Endothelial cell of umbilical vein (primary cell): ENCODE results near the gene ARHGEF16. TPM values are rescaled to one million over a fixed set of nuclear protein-coding genes. Genes with fewer than 3 reads are reported as not detected.

Experiments
- BruUV-seq: library from RNA; stranded (reverse); fragments of 400-500 nt; replicated peaks from 2 replicates; lab custom pipeline; 2021; lab: Mats Ljungman, UMichigan
- CTCF ChIA-PET: fragments of 300-600, 350-600 bp; sonication (Branson Sonifier 250); formaldehyde crosslinking; loops from one replicate; lab custom pipeline; 2021; ENCODE audit warnings: antibody characterized with exemption, inconsistent platforms; lab: Charles Lee
- POLR2A ChIA-PET: fragments of 300-600, 350-600 bp; sonication (Branson Sonifier 250); formaldehyde crosslinking; loops from one replicate; lab custom pipeline; 2021; ENCODE audit warnings: antibody characterized with exemption, inconsistent platforms; lab: Charles Lee
- DNase-seq: peaks from one replicate; pipeline ENCODE4 v3.0.0-alpha.2; 2011; ENCODE audit warnings: low read depth, low spot score
- FAIRE-seq: peaks from 2 replicates; lab custom pipeline; 2011; peaks lifted over from hg19 to GRCh38; lab: Jason Lieb, UNC
- H2AFZ ChIP-seq: 2 replicates; pipeline ENCODE4 v1.6.0; 2012; ENCODE audit warnings: low read depth, low read length, control low read depth, inconsistent platforms
- H3K27ac ChIP-seq: 2 replicates; pipeline ENCODE4 v1.5.1; 2011; ENCODE audit warnings: low read depth, mild to moderate bottlenecking, control low read depth, low read length, moderate library complexity; ENCODE audit not compliant: insufficient read depth
- H3K27me3 ChIP-seq, 2 experiments: 2 replicates each; pipeline versions ENCODE4 v1.6.0 to v1.6.1; 2011; ENCODE audit warnings: low read length in 2 of 2, mixed read lengths in 1 of 2; ENCODE audit not compliant: control insufficient read depth in 2 of 2, insufficient read depth in 2 of 2
- H3K36me3 ChIP-seq, 2 experiments: 2 replicates in 1 of 2; 3 replicates in 1 of 2; pipeline ENCODE4 v1.5.1; 2011; ENCODE audit warnings: low read length in 2 of 2, mild to moderate bottlenecking in 1 of 2, moderate library complexity in 1 of 2; ENCODE audit not compliant: control insufficient read depth in 2 of 2, insufficient read depth in 2 of 2; ENCODE audit errors: extremely low read depth in 1 of 2
- H3K4me1 ChIP-seq: 3 replicates; pipeline ENCODE4 v1.5.1; 2011; ENCODE audit warnings: mild to moderate bottlenecking, low read length; ENCODE audit not compliant: control insufficient read depth, insufficient read depth; ENCODE audit errors: extremely low read depth
- H3K4me2 ChIP-seq: 2 replicates; pipeline ENCODE4 v1.6.1; 2011; ENCODE audit warnings: low read length, control low read depth, mixed read lengths; ENCODE audit not compliant: insufficient read depth
- H3K4me3 ChIP-seq, 3 experiments: fragments of 200-600 bp in 1 of 3; sonication (generic), shearing (Covaris generic) in 1 of 3; replicated peaks in 1 of 3; 2 replicates each; pipeline ENCODE4 v1.5.1; 2011 to 2016; ENCODE audit warnings: control low read depth in 3 of 3, low read length in 3 of 3, mild to moderate bottlenecking in 2 of 3, inconsistent platforms in 1 of 3, low read depth in 1 of 3, moderate library complexity in 1 of 3; ENCODE audit not compliant: insufficient read depth in 1 of 3
- H3K79me2 ChIP-seq: 2 replicates; pipeline ENCODE4 v1.6.0; 2012; ENCODE audit warnings: low read length, inconsistent platforms; ENCODE audit not compliant: control insufficient read depth, insufficient read depth
- H3K9ac ChIP-seq: replicated peaks from 2 replicates; pipeline ENCODE3; 2011; ENCODE audit warnings: low read length, control low read depth; ENCODE audit not compliant: insufficient read depth; ENCODE audit errors: extremely low read depth
- H3K9me1 ChIP-seq: replicated peaks from 3 replicates; pipeline ENCODE4 v1.6.0; 2011; ENCODE audit warnings: mild to moderate bottlenecking, low read length; ENCODE audit not compliant: control insufficient read depth, insufficient read depth; ENCODE audit errors: extremely low read depth
- H3K9me3 ChIP-seq: replicated peaks from 2 replicates; pipeline ENCODE4 v1.5.1; 2012; ENCODE audit warnings: low read length, inconsistent platforms; ENCODE audit not compliant: control insufficient read depth, insufficient read depth
- H4K20me1 ChIP-seq: replicated peaks from 2 replicates; pipeline ENCODE3; 2011; ENCODE audit warnings: mild to moderate bottlenecking, low read length; ENCODE audit not compliant: control insufficient read depth, insufficient read depth; ENCODE audit errors: extremely low read depth
- EZH2 ChIP-seq: IDR thresholded peaks from 2 replicates; pipeline ENCODE4 v1.6.1; 2012; ENCODE audit warnings: borderline replicate concordance, low read depth, mild to moderate bottlenecking, moderate library complexity, low read length, inconsistent platforms; ENCODE audit not compliant: severe bottlenecking
- FOS ChIP-seq: IDR thresholded peaks from 2 replicates; pipeline ENCODE4 v1.6.1; 2011; ENCODE audit warnings: mild to moderate bottlenecking, low read length, moderate library complexity, borderline replicate concordance; ENCODE audit not compliant: insufficient read depth
- GATA2 ChIP-seq: IDR thresholded peaks from 2 replicates; pipeline ENCODE4 v1.7.0; 2011; ENCODE audit warnings: low read depth, mild to moderate bottlenecking, moderate library complexity, mixed read lengths, low read length; ENCODE audit not compliant: insufficient read length, insufficient read depth
- JUN ChIP-seq: IDR thresholded peaks from 2 replicates; pipeline ENCODE4 v1.6.1; 2011; ENCODE audit warnings: borderline replicate concordance, low read depth; ENCODE audit not compliant: insufficient read length, insufficient read depth
- MYC ChIP-seq: IDR thresholded peaks from one replicate; pipeline ENCODE4 v1.6.1; 2011; ENCODE audit warnings: mild to moderate bottlenecking, low read depth, low read length
- POLR2A ChIP-seq: IDR thresholded peaks from 2 replicates; pipeline ENCODE4 v1.6.1; 2012; ENCODE audit warnings: low read depth, mild to moderate bottlenecking, control low read depth, low read length
- POLR2AphosphoS5 ChIP-seq: IDR thresholded peaks from 2 replicates; pipeline ENCODE4 v1.6.1; 2012; ENCODE audit warnings: low read depth, mild to moderate bottlenecking, control low read depth, low read length, moderate library complexity; ENCODE audit not compliant: insufficient read depth
- dilution Hi-C: fragments of 300-500 bp; cut with MboI; formaldehyde crosslinking; loops from one replicate; pipeline ENCODE4 v1.15.0; 2019; ENCODE audit warnings: low sequenced_read_pairs; ENCODE audit not compliant: extremely low pct_ligation_motif_present
- intact Hi-C: fragments of 100-400 bp; cut with micrococcal nuclease; formaldehyde crosslinking; loops from one replicate; pipeline ENCODE4 v1.10.0; 2022
- polyA plus RNA-seq, 4 experiments: library from polyadenylated mRNA; depleted of rRNA in 3 of 4; stranded (reverse) in 3 of 4; unstranded in 1 of 4; fragments of >200 nt; gene quantifications; 2 replicates each; pipeline versions ENCODE4 v1.2.1 to v1.2.3, GENCODE V29; 2011 to 2012; ENCODE audit warnings: missing spikeins in 1 of 4
- total RNA-seq: library from RNA; stranded (reverse); gene quantifications from 2 replicates; pipeline ENCODE4 v1.2.3, GENCODE V29; 2021
- TF ChIP-seq, protein P1 (sequence below): IDR thresholded peaks from 2 replicates; pipeline ENCODE4 v1.6.1; 2011; ENCODE audit not compliant: insufficient read depth, insufficient read length
- TF ChIP-seq, protein P2 (sequence below), 2 donors: IDR thresholded peaks; 1 replicate in 1 of 2; 2 replicates in 1 of 2; pipeline ENCODE4 v1.5.1; 2011; ENCODE audit warnings: low read length in 2 of 2, mild to moderate bottlenecking in 2 of 2, moderate library complexity in 2 of 2, control low read depth in 1 of 2, inconsistent platforms in 1 of 2, low read depth in 1 of 2; ENCODE audit not compliant: insufficient read depth in 1 of 2; ENCODE audit errors: extremely low read depth in 1 of 2

Gene ARHGEF16
- total and polyA plus RNA-seq, 2 donors (not counting 3 experiments of a cell fraction or from before 2014, with no cell fraction given), result 0.52 to 1.3 TPM

- H3K4me2 ChIP-seq, result no peak overlapping the region
- BruUV-seq, result no TSS peak
- no peaks in the 10 kb centered on the region for H4K20me1 ChIP-seq
- TF ChIP-seq, protein P1, sequence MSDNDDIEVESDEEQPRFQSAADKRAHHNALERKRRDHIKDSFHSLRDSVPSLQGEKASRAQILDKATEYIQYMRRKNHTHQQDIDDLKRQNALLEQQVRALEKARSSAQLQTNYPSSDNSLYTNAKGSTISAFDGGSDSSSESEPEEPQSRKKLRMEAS, result no peak
- TF ChIP-seq MYC (no peak), POLR2A (no peak), POLR2AphosphoS5 (no peak), EZH2 (no peak), GATA2 (no peak), FOS (no peak), JUN (no peak)
- TF ChIP-seq, protein P2, sequence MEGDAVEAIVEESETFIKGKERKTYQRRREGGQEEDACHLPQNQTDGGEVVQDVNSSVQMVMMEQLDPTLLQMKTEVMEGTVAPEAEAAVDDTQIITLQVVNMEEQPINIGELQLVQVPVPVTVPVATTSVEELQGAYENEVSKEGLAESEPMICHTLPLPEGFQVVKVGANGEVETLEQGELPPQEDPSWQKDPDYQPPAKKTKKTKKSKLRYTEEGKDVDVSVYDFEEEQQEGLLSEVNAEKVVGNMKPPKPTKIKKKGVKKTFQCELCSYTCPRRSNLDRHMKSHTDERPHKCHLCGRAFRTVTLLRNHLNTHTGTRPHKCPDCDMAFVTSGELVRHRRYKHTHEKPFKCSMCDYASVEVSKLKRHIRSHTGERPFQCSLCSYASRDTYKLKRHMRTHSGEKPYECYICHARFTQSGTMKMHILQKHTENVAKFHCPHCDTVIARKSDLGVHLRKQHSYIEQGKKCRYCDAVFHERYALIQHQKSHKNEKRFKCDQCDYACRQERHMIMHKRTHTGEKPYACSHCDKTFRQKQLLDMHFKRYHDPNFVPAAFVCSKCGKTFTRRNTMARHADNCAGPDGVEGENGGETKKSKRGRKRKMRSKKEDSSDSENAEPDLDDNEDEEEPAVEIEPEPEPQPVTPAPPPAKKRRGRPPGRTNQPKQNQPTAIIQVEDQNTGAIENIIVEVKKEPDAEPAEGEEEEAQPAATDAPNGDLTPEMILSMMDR (IDR thresholded peaks at IDR 0.05; ENCODE audit: extremely low read depth in 1 of 2, insufficient read depth in 1 of 2, low read depth in 1 of 2, low read length in 2 of 2), result no peak
- no peaks in the 10 kb centered on the region for H3K9me1 ChIP-seq
- dilution Hi-C loops, result no loop called here
- H3K36me3 ChIP-seq, result no peaks in the 10 kb centered on the region
- no peaks in the 10 kb centered on the region for H3K79me2 ChIP-seq
- no peak overlapping the region for H2AFZ ChIP-seq
- H3K9me3 ChIP-seq, result no peaks in the 10 kb centered on the region
- no peak overlapping the region for H3K9ac ChIP-seq
- no peak overlapping the region for H3K27ac ChIP-seq
- FAIRE-seq, result no peak
- DNase-seq, result no peak
- H3K4me3 ChIP-seq, result no peak overlapping the region
- CTCF ChIA-PET, result interaction anchor here (0.5 to 4.4 kb wide), 53 partner anchors 8 to 1251 kb away, joined by 3 to 139 read pairs (median 4); partner anchors contain the start of genes LRRC47, PANK4, TPRG1L and WRAP73
- H3K4me1 ChIP-seq, result no peaks in the 10 kb centered on the region
- H3K27me3 ChIP-seq, result peaks cover 0 to 3% of the 10 kb centered on the region in 2 experiments
- POLR2A ChIA-PET, result no interaction called here
- intact Hi-C loops, result loop anchor here (5.0 kb wide), 1 partner anchor 350 kb away; no protein-coding TSS in a partner anchor
These were observed 2.2 kb upstream of the ARHGEF16 start for GRCh38 chr1:3451994-3452865.
